ENCODE data around the gene HTT. TPM values are rescaled to one million over a fixed set of nuclear protein-coding genes. Genes with fewer than 3 reads are reported as not detected.
A peak's percentile ranks its signal among the peaks of the same experiment; 100 is the strongest.

HTT gene
- total RNA-seq, 4 donors from 2014 or later = 50.1 to 192 (median 81.0) TPM

GRCh38 chr4:3253808-3254207, 179.3 kb downstream of the HTT start:
- no peaks in the 10 kb centered on the region for H3K36me3 ChIP-seq
- H3K4me1 ChIP-seq = no peaks in the 10 kb centered on the region
- H3K27me3 ChIP-seq = no peaks in the 10 kb centered on the region
- TF ChIP-seq, protein P1, sequence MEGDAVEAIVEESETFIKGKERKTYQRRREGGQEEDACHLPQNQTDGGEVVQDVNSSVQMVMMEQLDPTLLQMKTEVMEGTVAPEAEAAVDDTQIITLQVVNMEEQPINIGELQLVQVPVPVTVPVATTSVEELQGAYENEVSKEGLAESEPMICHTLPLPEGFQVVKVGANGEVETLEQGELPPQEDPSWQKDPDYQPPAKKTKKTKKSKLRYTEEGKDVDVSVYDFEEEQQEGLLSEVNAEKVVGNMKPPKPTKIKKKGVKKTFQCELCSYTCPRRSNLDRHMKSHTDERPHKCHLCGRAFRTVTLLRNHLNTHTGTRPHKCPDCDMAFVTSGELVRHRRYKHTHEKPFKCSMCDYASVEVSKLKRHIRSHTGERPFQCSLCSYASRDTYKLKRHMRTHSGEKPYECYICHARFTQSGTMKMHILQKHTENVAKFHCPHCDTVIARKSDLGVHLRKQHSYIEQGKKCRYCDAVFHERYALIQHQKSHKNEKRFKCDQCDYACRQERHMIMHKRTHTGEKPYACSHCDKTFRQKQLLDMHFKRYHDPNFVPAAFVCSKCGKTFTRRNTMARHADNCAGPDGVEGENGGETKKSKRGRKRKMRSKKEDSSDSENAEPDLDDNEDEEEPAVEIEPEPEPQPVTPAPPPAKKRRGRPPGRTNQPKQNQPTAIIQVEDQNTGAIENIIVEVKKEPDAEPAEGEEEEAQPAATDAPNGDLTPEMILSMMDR (IDR thresholded peaks at IDR 0.05) = no peak
- TF ChIP-seq POLR2AphosphoS5 (IDR thresholded peaks at IDR 0.05) = no peak
- no peak for TF ChIP-seq EP300 (IDR thresholded peaks at IDR 0.05)
- no peak overlapping the region for H3K4me3 ChIP-seq
- peak; percentile 32 to 72 for DNase-seq (ENCODE audit: low spot score in 2 of 2)
- H3K9me3 ChIP-seq = no peaks in the 10 kb centered on the region
- WGBS = 97% methylated on average over 12 of the region's 13 CpGs
- no peak overlapping the region for H3K27ac ChIP-seq

DNA sequence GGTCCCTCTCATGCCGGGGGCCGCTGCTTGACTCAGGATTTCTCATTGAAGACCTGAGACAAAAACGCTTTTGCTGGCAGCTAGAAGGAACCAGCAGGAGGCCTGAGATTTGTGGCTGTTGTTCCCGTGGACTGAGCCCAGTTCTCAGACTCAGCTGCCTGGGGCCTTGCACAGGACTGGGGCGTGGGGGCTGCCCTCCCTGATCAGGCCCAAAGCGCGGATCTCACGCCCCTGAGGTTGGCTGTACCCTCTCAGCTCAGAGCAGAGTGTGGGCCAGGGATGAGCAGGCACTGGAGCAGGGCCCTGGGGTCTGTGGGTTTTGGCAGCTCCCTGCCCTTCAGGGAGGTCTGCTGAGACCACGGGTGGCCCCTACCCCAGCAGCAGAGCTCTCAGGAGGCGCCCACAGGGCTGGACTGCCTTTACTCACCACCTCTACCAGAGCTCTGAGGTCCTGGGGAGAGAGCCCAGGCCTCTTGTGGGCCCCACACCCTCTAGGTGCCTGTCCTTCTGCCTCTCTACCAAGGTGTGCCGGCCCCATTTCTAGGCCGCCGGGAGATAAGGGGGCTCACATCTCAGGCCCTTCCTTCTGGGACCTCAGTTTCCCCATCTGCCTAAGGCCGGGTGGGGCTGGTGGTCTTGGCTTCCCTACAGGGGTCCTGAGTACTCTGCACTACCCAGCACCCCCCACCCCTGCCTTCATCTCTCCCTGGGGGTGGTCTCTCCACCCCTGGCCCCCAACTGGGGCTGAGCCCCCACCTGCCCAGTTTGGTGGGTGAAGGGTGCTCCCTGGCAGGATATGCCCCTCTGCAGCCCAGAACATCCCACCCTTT, 180.0 kb downstream of the HTT start:
- peak; percentile 41 to 58 for DNase-seq (ENCODE audit: low spot score in 2 of 2)
- Histone ChIP-seq H3K27ac (no peak overlapping the region), H3K27me3 (no peaks in the 10 kb centered on the region), H3K36me3 (no peaks in the 10 kb centered on the region), H3K4me3 (no peak overlapping the region), H3K4me1 (no peaks in the 10 kb centered on the region), H3K9me3 (no peaks in the 10 kb centered on the region)
- TF ChIP-seq, protein P1 (IDR thresholded peaks at IDR 0.05) = no peak
- TF ChIP-seq POLR2AphosphoS5 (IDR thresholded peaks at IDR 0.05) (no peak), EP300 (IDR thresholded peaks at IDR 0.05) (no peak), POLR2A (IDR thresholded peaks at IDR 0.05) (no peak)
- whole genome bisulfite sequencing = 91% methylated on average over 9 of the region's 14 CpGs

DNA sequence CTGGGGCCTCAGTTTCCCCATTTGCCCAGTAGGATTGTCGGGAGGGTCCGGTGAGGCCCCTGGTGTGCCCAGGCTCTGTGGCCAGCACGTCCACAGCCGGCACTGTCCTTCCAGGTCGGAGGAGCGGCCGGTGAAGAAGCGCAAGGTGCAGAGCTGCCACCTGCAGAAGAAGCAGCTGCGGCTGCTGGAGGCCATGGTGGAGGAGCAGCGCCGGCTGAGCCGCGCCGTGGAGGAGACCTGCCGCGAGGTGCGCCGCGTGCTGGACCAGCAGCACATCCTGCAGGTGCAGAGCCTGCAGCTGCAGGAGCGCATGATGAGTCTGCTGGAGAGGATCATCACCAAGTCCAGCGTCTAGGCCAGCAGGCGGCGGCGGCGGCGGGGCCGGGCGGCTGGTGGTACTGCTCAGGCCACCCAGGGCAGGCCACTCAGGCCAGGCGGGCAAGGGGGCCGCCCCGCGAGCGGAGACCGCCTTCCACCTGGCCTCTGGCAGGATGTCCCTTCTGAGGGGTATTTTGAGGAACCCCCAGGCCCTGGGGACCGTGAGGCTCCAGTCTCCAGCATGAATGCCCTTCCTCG, 181.2 kb downstream of the HTT start:
- DNase-seq (ENCODE audit: low spot score in 2 of 2) = peak; percentile 41 to 53
- no peak overlapping the region for H3K27ac ChIP-seq
- H3K4me3 ChIP-seq = no peak overlapping the region
- WGBS = 95% methylated on average over 33 of the region's 36 CpGs
- H3K4me1 ChIP-seq = no peaks in the 10 kb centered on the region
- no peaks in the 10 kb centered on the region for H3K36me3 ChIP-seq
- no peaks in the 10 kb centered on the region for H3K27me3 ChIP-seq
- no peaks in the 10 kb centered on the region for H3K9me3 ChIP-seq
- TF ChIP-seq, protein P1 (IDR thresholded peaks at IDR 0.05) = no peak
- TF ChIP-seq POLR2A (IDR thresholded peaks at IDR 0.05) (no peak), POLR2AphosphoS5 (IDR thresholded peaks at IDR 0.05) (no peak), EP300 (IDR thresholded peaks at IDR 0.05) (no peak)

- Histone ChIP-seq H3K4me3 (no peak overlapping the region), H3K27me3 (no peaks in the 10 kb centered on the region), H3K36me3 (no peaks in the 10 kb centered on the region), H3K9me3 (no peaks in the 10 kb centered on the region), H3K4me1 (no peaks in the 10 kb centered on the region), H3K27ac (no peak overlapping the region)
- TF ChIP-seq POLR2A (IDR thresholded peaks at IDR 0.05) (no peak), EP300 (IDR thresholded peaks at IDR 0.05) (no peak), POLR2AphosphoS5 (IDR thresholded peaks at IDR 0.05) (no peak)
- TF ChIP-seq, protein P1 (IDR thresholded peaks at IDR 0.05) = no peak
- DNase-seq (ENCODE audit: low spot score in 2 of 2) = peak in 1 of 2 donors; percentile 43
- 89% methylated on average over 15 of the region's 21 CpGs for WGBS
Measured at GRCh38 chr4:3256230-3257102, 182.0 kb downstream of the HTT start.

Measured in suprapubic skin (tissue), 4 donors.